ENCODE measurements around the gene PKD1L1.
"Not testable (repeated sequence)": the region's sequence is repeated elsewhere in the genome, so short reads cannot be mapped to it uniquely, and the experiment has no call there.

Gene PKD1L1

GRCh38 chr7:47794016-47794415 is 154.2 kb downstream of the PKD1L1 start:
- TF ChIP-seq CTCF (IDR thresholded peaks at IDR 0.05; ENCODE audit: low read depth, low read length, missing control alignments), result no peak
- no peak for DNase-seq (ENCODE audit: low read depth)
- no peak overlapping the region for H3K4me3 ChIP-seq (ENCODE audit: low read depth, low read length)

GRCh38 chr7:47793186-47793585 is 155.1 kb downstream of the PKD1L1 start:
- DNase-seq (ENCODE audit: low read depth); H3K4me3 ChIP-seq (ENCODE audit: low read depth, low read length): not testable (repeated sequence)

- DNase-seq (ENCODE audit: low read depth), result no peak
- peak; percentile 39 for TF ChIP-seq CTCF (IDR thresholded peaks at IDR 0.05; ENCODE audit: low read depth, low read length, missing control alignments)
- no peak overlapping the region for H3K4me3 ChIP-seq (ENCODE audit: low read depth, low read length)
Measured at GRCh38 chr7:47792521-47793121, 155.6 kb downstream of the PKD1L1 start.

GRCh38 chr7:47791682-47792081 is 156.6 kb downstream of the PKD1L1 start:
- no peak for DNase-seq (ENCODE audit: low read depth)
- no peak for TF ChIP-seq CTCF (IDR thresholded peaks at IDR 0.05; ENCODE audit: low read depth, low read length, missing control alignments)
- no peak overlapping the region for H3K4me3 ChIP-seq (ENCODE audit: low read depth, low read length)

- no peak overlapping the region for H3K4me3 ChIP-seq (ENCODE audit: low read depth, low read length)
- DNase-seq (ENCODE audit: low read depth), result no peak
- TF ChIP-seq CTCF (IDR thresholded peaks at IDR 0.05; ENCODE audit: low read depth, low read length, missing control alignments), result no peak
Measured at GRCh38 chr7:47788083-47788482, 160.2 kb downstream of the PKD1L1 start.

- no peak for DNase-seq (ENCODE audit: low read depth)
- no peak for TF ChIP-seq CTCF (IDR thresholded peaks at IDR 0.05; ENCODE audit: low read depth, low read length, missing control alignments)
- no peak overlapping the region for H3K4me3 ChIP-seq (ENCODE audit: low read depth, low read length)
Measured at GRCh38 chr7:47787249-47788069, 160.8 kb downstream of the PKD1L1 start.

GRCh38 chr7:47786557-47787248 is 161.6 kb downstream of the PKD1L1 start:
- TF ChIP-seq CTCF (IDR thresholded peaks at IDR 0.05; ENCODE audit: low read depth, low read length, missing control alignments), result no peak
- no peak overlapping the region for H3K4me3 ChIP-seq (ENCODE audit: low read depth, low read length)
- DNase-seq (ENCODE audit: low read depth), result no peak
